ENCODE measurements around the gene XRN2.

GRCh38 chr20:21324126-21324525 is 21.0 kb downstream of the XRN2 start:
- TF ChIP-seq, protein P1, sequence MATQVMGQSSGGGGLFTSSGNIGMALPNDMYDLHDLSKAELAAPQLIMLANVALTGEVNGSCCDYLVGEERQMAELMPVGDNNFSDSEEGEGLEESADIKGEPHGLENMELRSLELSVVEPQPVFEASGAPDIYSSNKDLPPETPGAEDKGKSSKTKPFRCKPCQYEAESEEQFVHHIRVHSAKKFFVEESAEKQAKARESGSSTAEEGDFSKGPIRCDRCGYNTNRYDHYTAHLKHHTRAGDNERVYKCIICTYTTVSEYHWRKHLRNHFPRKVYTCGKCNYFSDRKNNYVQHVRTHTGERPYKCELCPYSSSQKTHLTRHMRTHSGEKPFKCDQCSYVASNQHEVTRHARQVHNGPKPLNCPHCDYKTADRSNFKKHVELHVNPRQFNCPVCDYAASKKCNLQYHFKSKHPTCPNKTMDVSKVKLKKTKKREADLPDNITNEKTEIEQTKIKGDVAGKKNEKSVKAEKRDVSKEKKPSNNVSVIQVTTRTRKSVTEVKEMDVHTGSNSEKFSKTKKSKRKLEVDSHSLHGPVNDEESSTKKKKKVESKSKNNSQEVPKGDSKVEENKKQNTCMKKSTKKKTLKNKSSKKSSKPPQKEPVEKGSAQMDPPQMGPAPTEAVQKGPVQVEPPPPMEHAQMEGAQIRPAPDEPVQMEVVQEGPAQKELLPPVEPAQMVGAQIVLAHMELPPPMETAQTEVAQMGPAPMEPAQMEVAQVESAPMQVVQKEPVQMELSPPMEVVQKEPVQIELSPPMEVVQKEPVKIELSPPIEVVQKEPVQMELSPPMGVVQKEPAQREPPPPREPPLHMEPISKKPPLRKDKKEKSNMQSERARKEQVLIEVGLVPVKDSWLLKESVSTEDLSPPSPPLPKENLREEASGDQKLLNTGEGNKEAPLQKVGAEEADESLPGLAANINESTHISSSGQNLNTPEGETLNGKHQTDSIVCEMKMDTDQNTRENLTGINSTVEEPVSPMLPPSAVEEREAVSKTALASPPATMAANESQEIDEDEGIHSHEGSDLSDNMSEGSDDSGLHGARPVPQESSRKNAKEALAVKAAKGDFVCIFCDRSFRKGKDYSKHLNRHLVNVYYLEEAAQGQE (IDR thresholded peaks at IDR 0.05; ENCODE audit: insufficient read depth in 1 of 2, low read depth in 2 of 2, low read length in 2 of 2): no peak
- TF ChIP-seq FOXP2 (optimal IDR thresholded peaks at IDR 0.05; ENCODE audit: borderline replicate concordance, extremely low read depth, extremely low read length, insufficient read depth): no peak
- no peak for TF ChIP-seq TAF1 (IDR thresholded peaks at IDR 0.05; ENCODE audit: borderline replicate concordance, insufficient read depth, low read length)

All from PFSK-1 (cell line).